OCI-LY3 (cell line): ENCODE measurements around the gene NUCKS1.

Source experiments
- H2AFZ ChIP-seq: fragments of 200-600, 300-600 bp; shearing (Covaris generic); 2 replicates; pipeline ENCODE4 v1.6.0; 2014; ENCODE audit warnings: antibody characterized with exemption, low read depth, low read length
- H3K27ac ChIP-seq: fragments of 200-600, 300-600 bp; sonication (generic); 2 replicates; pipeline ENCODE4 v1.5.1; 2014; ENCODE audit warnings: mild to moderate bottlenecking, low read length, moderate library complexity, mixed read lengths
- H3K27me3 ChIP-seq: fragments of 200-600, 300-600 bp; sonication (generic); 2 replicates; pipeline ENCODE4 v1.6.1; 2014; ENCODE audit warnings: low read depth, low read length, mixed read lengths
- H3K36me3 ChIP-seq: fragments of 200-600, 300-600 bp; sonication (generic); replicated peaks from 2 replicates; pipeline ENCODE3; 2014; ENCODE audit warnings: low read depth, low read length, mixed read lengths
- H3K4me1 ChIP-seq: fragments of 300-600, 200-600 bp; sonication (generic); 2 replicates; pipeline ENCODE4 v1.6.1; 2014; ENCODE audit warnings: low read length, mixed read lengths
- H3K4me2 ChIP-seq: fragments of 200-600, 300-600 bp; sonication (generic); 2 replicates; pipeline ENCODE4 v1.6.1; 2014; ENCODE audit warnings: low read length, mixed read lengths
- H3K4me3 ChIP-seq: fragments of 300-600, 200-600 bp; sonication (generic); 2 replicates; pipeline ENCODE4 v1.5.1; 2014; ENCODE audit warnings: antibody characterized with exemption, mild to moderate bottlenecking, low read length, moderate library complexity
- H3K79me2 ChIP-seq: fragments of 300-600, 200-600 bp; shearing (Covaris generic); 2 replicates; pipeline ENCODE4 v1.6.1; 2014; ENCODE audit warnings: mild to moderate bottlenecking, low read length, mixed read lengths
- H3K9ac ChIP-seq: fragments of 300-600, 200-600 bp; shearing (Covaris generic); 2 replicates; pipeline ENCODE4 v1.6.0; 2014; ENCODE audit warnings: mild to moderate bottlenecking, low read length, moderate library complexity
- H3K9me3 ChIP-seq: fragments of 200-600, 300-600 bp; shearing (Covaris generic); 2 replicates; pipeline ENCODE4 v1.6.1; 2014; ENCODE audit warnings: low read length, mixed read lengths; ENCODE audit not compliant: insufficient read depth
- H4K20me1 ChIP-seq: fragments of 200-600, 300-600 bp; sonication (generic); 2 replicates; pipeline ENCODE4 v1.6.1; 2016; ENCODE audit warnings: low read length, mixed read lengths; ENCODE audit not compliant: insufficient read depth
- CTCF ChIP-seq: fragments of 200-600, 300-600 bp; sonication (generic); IDR thresholded peaks from 2 replicates; pipeline ENCODE4 v1.5.1; 2014; ENCODE audit warnings: antibody characterized with exemption, low read length, low read depth
- EZH2phosphoT487 ChIP-seq: fragments of 200-600 bp; shearing (Covaris generic); IDR thresholded peaks from 2 replicates; pipeline ENCODE4 v1.6.1; 2018; ENCODE audit warnings: antibody characterized with exemption, mixed run types, low read depth

Gene NUCKS1

GRCh38 chr1:205700865-205701401 is 49.0 kb downstream of the NUCKS1 start:
- no peak overlapping the region for H3K4me2 ChIP-seq
- H4K20me1 ChIP-seq = peaks cover 18% of the 10 kb centered on the region
- no peak overlapping the region for H3K27ac ChIP-seq
- no peaks in the 10 kb centered on the region for H3K27me3 ChIP-seq
- no peaks in the 10 kb centered on the region for H3K9me3 ChIP-seq
- H2AFZ ChIP-seq = no peak overlapping the region
- no peak overlapping the region for H3K4me3 ChIP-seq
- H3K4me1 ChIP-seq = peaks cover 15% of the 10 kb centered on the region
- H3K9ac ChIP-seq = no peak overlapping the region
- TF ChIP-seq CTCF (no peak), EZH2phosphoT487 (no peak)
- H3K79me2 ChIP-seq = 0 out of 2 replicates have a peak, but pooled peaks cover 4% of the 10 kb centered on the region
- peaks cover 47% of the 10 kb centered on the region for H3K36me3 ChIP-seq

DNA sequence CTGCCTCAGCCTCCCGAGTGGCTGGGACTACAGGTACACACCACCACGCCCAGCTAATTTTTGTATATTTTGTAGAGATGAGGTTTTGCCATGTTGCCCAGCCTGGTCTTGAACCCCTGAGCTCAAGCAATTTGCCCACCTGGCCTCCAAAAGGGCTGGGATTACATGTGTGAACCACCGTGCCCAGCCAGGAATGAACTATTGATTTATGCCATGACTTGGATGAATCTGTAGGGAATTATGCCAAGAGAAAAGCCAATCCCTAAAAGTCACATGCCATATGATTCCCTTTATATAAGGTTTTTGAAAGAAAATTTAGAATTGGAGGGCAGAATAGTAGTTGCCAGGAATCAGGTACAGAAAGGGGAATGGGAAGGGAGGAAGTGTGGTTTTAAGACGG is 50.6 kb downstream of the NUCKS1 start:
- Histone ChIP-seq H4K20me1 (peaks cover 7% of the 10 kb centered on the region), H3K9ac (no peak overlapping the region), H3K36me3 (peaks cover 37% of the 10 kb centered on the region), H3K27ac (no peak overlapping the region), H3K4me1 (peaks cover 2% of the 10 kb centered on the region), H3K79me2 (0 out of 2 replicates have a peak, but pooled peaks cover under 1% of the 10 kb centered on the region), H3K9me3 (no peaks in the 10 kb centered on the region), H2AFZ (no peak overlapping the region), H3K27me3 (no peaks in the 10 kb centered on the region), H3K4me2 (no peak overlapping the region), H3K4me3 (no peak overlapping the region)
- TF ChIP-seq CTCF (no peak), EZH2phosphoT487 (no peak)

DNA sequence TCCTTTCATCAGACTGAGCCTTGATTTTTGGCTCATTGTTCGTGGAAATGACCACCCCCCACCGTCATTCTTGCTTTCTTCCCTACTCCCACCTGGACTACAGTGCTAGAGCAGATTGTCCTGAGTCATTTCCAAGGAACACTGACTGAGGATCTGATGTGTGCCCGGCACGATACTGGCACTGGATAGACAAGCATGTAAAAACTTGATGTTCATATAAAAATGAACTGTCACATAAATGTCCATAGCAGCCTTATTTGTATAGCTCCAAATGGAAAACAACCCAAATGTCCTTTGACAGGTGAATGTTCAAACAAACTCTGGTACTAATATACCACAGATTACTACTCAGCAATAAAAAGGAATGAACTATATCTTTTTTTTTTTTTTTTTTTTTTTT is 51.1 kb downstream of the NUCKS1 start:
- Histone ChIP-seq H3K27me3 (no peaks in the 10 kb centered on the region), H3K4me1 (no peaks in the 10 kb centered on the region), H3K36me3 (peaks cover 32% of the 10 kb centered on the region), H3K9me3 (no peaks in the 10 kb centered on the region), H4K20me1 (peaks cover 2% of the 10 kb centered on the region; the same call in 1 of the 2 replicates), H3K79me2 (no peaks in the 10 kb centered on the region), H2AFZ (no peak overlapping the region), H3K9ac (no peak overlapping the region), H3K4me3 (no peak overlapping the region), H3K27ac (no peak overlapping the region), H3K4me2 (no peak overlapping the region)
- TF ChIP-seq CTCF = no peak

DNA sequence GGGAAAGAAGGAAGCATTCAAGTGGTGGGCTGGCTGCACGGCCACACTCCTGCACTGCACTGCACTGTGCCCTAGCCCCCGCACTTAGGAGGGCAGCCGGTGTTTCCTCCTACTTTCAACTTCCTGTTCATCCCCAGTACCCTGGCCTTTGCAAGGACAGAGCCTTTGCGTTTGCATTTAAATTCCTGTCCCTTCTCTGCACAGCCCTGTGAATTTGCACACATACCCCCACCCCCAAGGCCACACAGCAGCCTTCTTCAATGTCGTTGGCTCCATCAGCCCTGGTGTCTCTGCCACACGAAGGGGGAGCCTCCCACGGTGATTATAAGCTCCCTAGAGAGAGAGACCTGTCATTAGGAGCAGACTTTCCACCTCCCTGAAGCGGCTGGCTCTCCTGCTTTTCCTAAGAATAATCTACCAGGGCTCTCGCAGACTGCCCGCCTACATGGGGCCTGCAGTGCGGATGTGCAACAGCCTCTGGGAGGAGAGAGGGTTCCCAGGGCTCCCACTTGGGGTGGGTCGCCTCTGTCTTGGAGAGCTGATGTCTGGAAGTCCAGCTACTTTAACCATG is 56.5 kb downstream of the NUCKS1 start:
- H3K27me3 ChIP-seq = no peaks in the 10 kb centered on the region
- no peaks in the 10 kb centered on the region for H3K9me3 ChIP-seq
- H3K4me1 ChIP-seq = no peaks in the 10 kb centered on the region
- H4K20me1 ChIP-seq = no peaks in the 10 kb centered on the region
- no peak overlapping the region for H3K9ac ChIP-seq
- no peak overlapping the region for H3K4me2 ChIP-seq
- peaks cover 4% of the 10 kb centered on the region for H3K36me3 ChIP-seq
- H2AFZ ChIP-seq = no peak overlapping the region
- no peak overlapping the region for H3K27ac ChIP-seq
- H3K4me3 ChIP-seq = no peak overlapping the region
- H3K79me2 ChIP-seq = no peaks in the 10 kb centered on the region
- TF ChIP-seq EZH2phosphoT487 (no peak), CTCF (no peak)
